Left ventricle myocardium inferior (tissue), 1 donor: ENCODE measurements around the gene HOXC11. TPM values are rescaled to one million over a fixed set of nuclear protein-coding genes. Genes with fewer than 3 reads are reported as not detected.

ENCODE experiments used
- DNase-seq: peaks from one replicate; pipeline ENCODE4 v3.0.0-alpha.2; 2020
- H3K27ac ChIP-seq: fragments of 200-600 bp; replicated peaks from 2 replicates; pipeline ENCODE4 v1.8.0; 2021
- H3K27me3 ChIP-seq: fragments of 200-600 bp; 2 replicates; pipeline ENCODE4 v1.8.0; 2021; ENCODE audit warnings: low read depth
- H3K36me3 ChIP-seq: fragments of 200-600 bp; 2 replicates; pipeline ENCODE4 v1.8.0; 2021
- H3K4me1 ChIP-seq: fragments of 200-600 bp; 2 replicates; pipeline ENCODE4 v1.8.0; 2021
- H3K4me3 ChIP-seq: fragments of 200-600 bp; 2 replicates; pipeline ENCODE4 v1.8.0; 2021; ENCODE audit warnings: mild to moderate bottlenecking, moderate library complexity
- H3K9me3 ChIP-seq: fragments of 200-600 bp; replicated peaks from 2 replicates; pipeline ENCODE4 v1.8.0; 2021
- CTCF ChIP-seq: fragments of 200-600 bp; IDR thresholded peaks from 2 replicates; pipeline ENCODE4 v1.8.0; 2021; ENCODE audit warnings: antibody characterized with exemption, mild to moderate bottlenecking, borderline replicate concordance
- intact Hi-C: fragments of 100-400 bp; cut with micrococcal nuclease; formaldehyde crosslinking; loops from one replicate; pipeline ENCODE4 v1.11.0; 2022
- total RNA-seq: library from RNA; stranded (reverse); fragmentation: NEBNext Ultra II Directional; extraction: Animal tissue kit (Norgen Biotek cat#: 25700); gene quantifications from one replicate; pipeline ENCODE4 v1.2.1, GENCODE V29; 2021
- donor health status: DM: no; HTN: yes; CAD: no; lungs with severe emphysema.

The HOXC11 gene
- total RNA-seq, 1 donor from 2014 or later, result not detected

GRCh38 chr12:53997204-53998109, 24.5 kb downstream of the HOXC11 start:
- H3K36me3 ChIP-seq, result no peaks in the 10 kb centered on the region
- no peak overlapping the region for H3K4me3 ChIP-seq
- intact Hi-C loops, result no loop called here
- no peak for TF ChIP-seq CTCF
- no peak overlapping the region for H3K27ac ChIP-seq
- no peaks in the 10 kb centered on the region for H3K9me3 ChIP-seq
- no peak for DNase-seq
- peaks cover 100% of the 10 kb centered on the region for H3K27me3 ChIP-seq
- peaks cover 38% of the 10 kb centered on the region for H3K4me1 ChIP-seq

- Histone ChIP-seq H3K36me3 (no peaks in the 10 kb centered on the region), H3K4me3 (no peak overlapping the region), H3K27ac (no peak overlapping the region), H3K4me1 (peaks cover 38% of the 10 kb centered on the region), H3K27me3 (peaks cover 100% of the 10 kb centered on the region), H3K9me3 (no peaks in the 10 kb centered on the region)
- no peak for DNase-seq
- no peak for TF ChIP-seq CTCF
- intact Hi-C loops, result no loop called here
These were observed 25.4 kb downstream of the HOXC11 start for GRCh38 chr12:53998110-53998899.

GRCh38 chr12:53998900-53999236, 25.9 kb downstream of the HOXC11 start:
- DNase-seq, result no peak
- Histone ChIP-seq H3K9me3 (no peaks in the 10 kb centered on the region), H3K27ac (no peak overlapping the region), H3K4me1 (peaks cover 38% of the 10 kb centered on the region), H3K36me3 (no peaks in the 10 kb centered on the region), H3K4me3 (no peak overlapping the region), H3K27me3 (peaks cover 100% of the 10 kb centered on the region)
- no peak for TF ChIP-seq CTCF
- intact Hi-C loops, result no loop called here

- intact Hi-C loops, result no loop called here
- H3K27ac ChIP-seq, result no peak overlapping the region
These were observed 26.7 kb downstream of the HOXC11 start for GRCh38 chr12:53999559-54000115.

More at GRCh38 chr12:53999559-54000115, 26.7 kb downstream of the HOXC11 start:
- no peak for DNase-seq
- Histone ChIP-seq H3K36me3 (no peaks in the 10 kb centered on the region), H3K4me1 (peaks cover 32% of the 10 kb centered on the region), H3K27me3 (peaks cover 100% of the 10 kb centered on the region), H3K4me3 (peak overlapping the region; percentile 52), H3K9me3 (no peaks in the 10 kb centered on the region)
- TF ChIP-seq CTCF, result no peak
